A549 (cell line): ENCODE data around the gene PTMS.

Source experiments
- CTCF ChIP-seq: fragments of >200 bp; sonication (Bioruptor Twin); formaldehyde crosslinking; IDR thresholded peaks from 3 replicates; pipeline ENCODE4 v1.5.1; 2016
- ELK1 ChIP-seq: fragments of 150-350 bp; IDR thresholded peaks from 2 replicates; pipeline ENCODE4 v1.6.1; 2014; ENCODE audit warnings: low read depth, mild to moderate bottlenecking, low read length
- ESRRA ChIP-seq: fragments of 150-350 bp; IDR thresholded peaks from 2 replicates; pipeline ENCODE4 v1.6.1; 2014; ENCODE audit warnings: mild to moderate bottlenecking, low read length, borderline replicate concordance
- POLR2A ChIP-seq: IDR thresholded peaks from 2 replicates; pipeline ENCODE4 v1.6.1; 2012; ENCODE audit warnings: mild to moderate bottlenecking, low read length
- ZFP36 ChIP-seq: fragments of 450-650 bp; IDR thresholded peaks from 2 replicates; pipeline ENCODE4 v1.6.1; 2014; ENCODE audit warnings: borderline replicate concordance; ENCODE audit not compliant: partially characterized antibody

- no peak for TF ChIP-seq POLR2A
- no peak for TF ChIP-seq ELK1
- no peak for TF ChIP-seq ZFP36
- no peak for TF ChIP-seq CTCF
- TF ChIP-seq ESRRA = no peak
Measured at GRCh38 chr12:6784296-6784695, 18.1 kb downstream of the PTMS start.
